HG03139 (cell line): Measurements from ENCODE around the gene PPP2CA.
A peak's percentile ranks its signal among the peaks of the same experiment; 100 is the strongest.
"Not testable (repeated sequence)": the region's sequence is repeated elsewhere in the genome, so short reads cannot be mapped to it uniquely, and the experiment has no call there.

Experiments
- ATAC-seq: cut with Tn5 transposase; IDR thresholded peaks from one replicate; pipeline ENCODE4 v1.9.1; 2021; ENCODE audit not compliant: unreplicated experiment

The PPP2CA gene

GRCh38 chr5:134245692-134246091 is 19.8 kb upstream of the PPP2CA start:
- no peak for ATAC-seq

- ATAC-seq: no peak
Measured at GRCh38 chr5:134245101-134245604, 19.3 kb upstream of the PPP2CA start.

GRCh38 chr5:134242146-134242545 is 16.3 kb upstream of the PPP2CA start:
- ATAC-seq: no peak

- no peak for ATAC-seq
Measured at GRCh38 chr5:134240421-134240962, 14.6 kb upstream of the PPP2CA start.

GRCh38 chr5:134236820-134237219 is 10.9 kb upstream of the PPP2CA start:
- ATAC-seq: no peak

GRCh38 chr5:134236318-134236717 is 10.4 kb upstream of the PPP2CA start:
- ATAC-seq: no peak

GRCh38 chr5:134228624-134229023 is 2.8 kb upstream of the PPP2CA start:
- ATAC-seq: no peak

- ATAC-seq: no peak
Measured at GRCh38 chr5:134227776-134228175, 1.9 kb upstream of the PPP2CA start.

GRCh38 chr5:134227259-134227658 is 1.4 kb upstream of the PPP2CA start:
- no peak for ATAC-seq

GRCh38 chr5:134226441-134227192 is 744 bp upstream of the PPP2CA start:
- peak; percentile 15 for ATAC-seq

GRCh38 chr5:134224888-134225779 is 739 bp downstream of the PPP2CA start:
- peak; percentile 25 for ATAC-seq

GRCh38 chr5:134223406-134224248 is 2.2 kb downstream of the PPP2CA start:
- no peak for ATAC-seq

- not testable (repeated sequence) for ATAC-seq
Measured at GRCh38 chr5:134221690-134222089, 4.2 kb downstream of the PPP2CA start.

- ATAC-seq: no peak
Measured at GRCh38 chr5:134215757-134216156, 10.1 kb downstream of the PPP2CA start.

GRCh38 chr5:134211263-134212031 is 14.4 kb downstream of the PPP2CA start:
- ATAC-seq: not testable (repeated sequence)

- no peak for ATAC-seq
Measured at GRCh38 chr5:134209477-134210245, 16.2 kb downstream of the PPP2CA start.

- ATAC-seq: no peak
Measured at GRCh38 chr5:134207696-134208095, 18.2 kb downstream of the PPP2CA start.

GRCh38 chr5:134206627-134207160 is 19.2 kb downstream of the PPP2CA start:
- ATAC-seq: no peak

GRCh38 chr5:134204575-134204974 is 21.3 kb downstream of the PPP2CA start:
- ATAC-seq: no peak
